Left ventricle myocardium superior (tissue), 1 donor: ENCODE results near the gene PITHD1. TPM values are rescaled to one million over a fixed set of nuclear protein-coding genes. Genes with fewer than 3 reads are reported as not detected.
"Not testable (repeated sequence)": the region's sequence is repeated elsewhere in the genome, so short reads cannot be mapped to it uniquely, and the experiment has no call there.

Source experiments
- ATAC-seq: fragments of 200-7000 bp; cut with Tn5 transposase; one replicate; pipeline ENCODE4 v1.9.1; 2020; ENCODE audit warnings: mild to moderate bottlenecking, moderate library complexity
- DNase-seq: peaks from one replicate; pipeline ENCODE4 v3.0.0-alpha.2; 2020
- intact Hi-C: fragments of 100-400 bp; cut with micrococcal nuclease; formaldehyde crosslinking; loops from one replicate; pipeline ENCODE4 v1.11.0; 2022
- total RNA-seq: library from RNA; stranded (reverse); fragmentation: NEBNext Ultra II Directional; extraction: Animal tissue kit (Norgen Biotek cat#: 25700); gene quantifications from one replicate; pipeline ENCODE4 v1.2.1, GENCODE V29; 2021
- donor health status: DM: no; HTN: yes; CAD: no; lungs with severe emphysema.

PITHD1 gene
- total RNA-seq, 1 donor from 2014 or later, result 44.7 TPM

DNA sequence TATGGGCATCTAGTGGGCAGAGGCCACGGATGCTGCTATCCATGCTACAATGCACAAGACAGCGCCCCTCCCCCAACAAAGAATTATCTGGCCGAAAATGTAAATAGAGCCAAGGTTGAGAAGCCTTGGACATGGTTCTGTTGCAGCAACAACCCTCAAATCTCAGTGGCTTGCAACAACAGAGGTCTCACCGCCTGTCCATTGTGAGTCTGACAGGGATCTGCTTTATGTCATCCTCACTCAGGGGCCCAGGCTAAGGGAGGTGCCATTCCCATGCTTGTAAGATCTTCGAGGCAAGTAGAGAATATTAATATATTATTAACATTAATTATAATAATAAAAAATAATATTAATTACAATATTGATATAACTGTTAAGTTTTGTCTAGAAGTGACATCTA is 9.5 kb upstream of the PITHD1 start:
- ATAC-seq (peak; percentile 70), DNase-seq (no peak)
- intact Hi-C loops, result no loop called here

DNA sequence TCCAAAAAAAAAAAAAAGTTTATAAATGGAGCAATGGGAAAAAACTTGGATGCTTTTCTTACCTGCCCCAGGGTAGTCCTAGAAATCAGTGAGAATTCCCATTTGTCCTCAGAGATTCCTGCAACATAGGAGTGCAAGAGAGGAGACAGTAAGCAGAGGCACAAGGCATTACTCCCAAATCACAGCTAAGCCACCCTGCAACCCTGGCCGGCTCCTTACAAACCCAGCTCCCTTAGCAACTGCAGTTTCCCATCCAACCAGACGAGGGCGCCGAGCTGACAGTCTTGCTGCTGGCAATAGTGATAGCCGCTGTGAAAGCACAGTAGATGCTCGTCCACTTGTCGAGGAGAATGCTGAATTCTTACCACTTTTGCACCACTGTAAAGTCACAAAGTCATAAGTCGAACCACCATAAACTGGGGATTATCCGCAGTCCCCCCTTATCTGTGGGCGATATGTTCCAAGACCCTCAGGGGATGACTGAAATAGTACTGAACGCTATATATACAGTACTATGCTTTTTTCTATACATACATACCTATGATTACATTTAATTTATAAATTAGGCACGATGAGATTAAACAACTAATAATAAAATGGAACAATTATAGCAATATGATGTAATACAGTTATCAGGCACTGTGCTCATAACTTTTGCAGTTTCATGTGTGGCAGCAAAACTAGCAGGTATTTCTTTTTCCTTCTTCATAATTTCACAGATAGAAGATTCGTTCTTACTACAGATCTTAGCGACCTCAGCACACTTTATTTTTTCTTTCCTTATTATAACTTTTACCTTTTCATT is 6.0 kb upstream of the PITHD1 start:
- intact Hi-C loops, result no loop called here
- ATAC-seq (peak; percentile 78), DNase-seq (peak; percentile 90)

DNA sequence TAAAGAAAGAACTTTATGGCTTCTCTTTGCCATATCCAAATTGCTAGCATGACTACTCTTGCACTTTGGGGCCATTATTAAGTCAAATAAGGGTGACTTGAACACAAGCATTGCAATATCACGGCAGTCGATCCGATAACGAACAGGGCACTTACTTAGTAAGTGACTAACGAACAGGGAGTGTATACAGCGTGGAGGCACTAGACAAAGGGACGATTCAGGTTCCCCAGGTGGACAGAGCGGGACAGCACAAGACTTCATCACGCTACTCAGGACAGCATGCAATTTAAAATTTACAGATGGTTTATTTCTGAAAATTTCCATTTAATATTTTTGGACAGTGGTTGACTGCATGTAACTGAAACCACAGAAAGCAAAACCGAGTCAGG is 5.4 kb upstream of the PITHD1 start:
- intact Hi-C loops, result no loop called here
- no peak for ATAC-seq
- DNase-seq, result no peak

GRCh38 chr1:23774174-23774880 is 3.9 kb upstream of the PITHD1 start:
- ATAC-seq (no peak), DNase-seq (no peak)
- intact Hi-C loops, result no loop called here

GRCh38 chr1:23776217-23776616 is 2.0 kb upstream of the PITHD1 start:
- ATAC-seq, result no peak
- DNase-seq, result no peak
- intact Hi-C loops, result no loop called here

DNA sequence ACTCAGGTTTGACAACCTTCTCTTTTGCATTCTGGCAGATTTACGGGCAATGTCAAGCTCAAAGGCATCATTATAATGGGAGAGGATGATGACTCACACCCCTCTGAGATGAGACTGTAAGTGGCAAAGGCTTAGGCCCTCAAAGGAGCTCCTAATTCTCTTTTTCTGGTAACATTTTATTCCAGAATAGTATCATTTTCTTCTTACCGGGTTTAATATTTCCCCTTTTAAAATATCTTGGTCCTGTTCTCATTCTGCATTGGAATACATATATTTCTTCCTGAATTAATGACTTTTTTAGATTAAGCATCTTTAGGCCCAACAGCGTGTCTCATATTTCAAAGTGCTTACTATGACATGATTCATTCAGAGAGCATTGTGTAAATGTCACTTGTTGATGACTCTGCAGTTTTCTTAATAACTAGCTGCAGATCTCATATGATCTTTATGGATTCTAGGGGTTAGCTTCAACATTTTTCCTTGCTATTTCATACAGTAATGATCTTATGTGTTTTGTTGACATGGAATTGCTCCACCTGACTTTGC is 1.7 kb downstream of the PITHD1 start:
- intact Hi-C loops, result no loop called here
- ATAC-seq (no peak), DNase-seq (no peak)

GRCh38 chr1:23783141-23783540 is 4.9 kb downstream of the PITHD1 start:
- intact Hi-C loops, DNase-seq, ATAC-seq: not testable (repeated sequence)

DNA sequence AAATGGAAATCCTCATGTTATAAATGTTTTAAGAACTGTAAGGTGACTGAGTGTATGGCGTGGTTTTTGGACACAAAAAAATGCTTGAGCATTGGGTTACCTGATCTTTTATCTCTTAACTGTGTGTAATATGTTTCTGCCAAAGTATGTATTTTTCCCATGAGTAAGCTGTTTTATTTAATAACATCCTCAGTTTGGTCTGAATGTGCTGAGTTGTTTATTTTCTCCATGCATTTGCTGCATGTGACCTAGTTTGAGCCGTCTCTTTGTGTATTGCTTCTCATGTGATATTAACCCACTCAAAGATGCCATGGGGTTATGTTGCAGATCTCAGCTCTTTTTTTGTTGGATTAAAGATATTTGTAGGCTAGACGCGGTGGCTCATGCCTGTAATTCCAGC is 6.6 kb downstream of the PITHD1 start:
- DNase-seq (no peak), ATAC-seq (no peak)
- intact Hi-C loops, result no loop called here

DNA sequence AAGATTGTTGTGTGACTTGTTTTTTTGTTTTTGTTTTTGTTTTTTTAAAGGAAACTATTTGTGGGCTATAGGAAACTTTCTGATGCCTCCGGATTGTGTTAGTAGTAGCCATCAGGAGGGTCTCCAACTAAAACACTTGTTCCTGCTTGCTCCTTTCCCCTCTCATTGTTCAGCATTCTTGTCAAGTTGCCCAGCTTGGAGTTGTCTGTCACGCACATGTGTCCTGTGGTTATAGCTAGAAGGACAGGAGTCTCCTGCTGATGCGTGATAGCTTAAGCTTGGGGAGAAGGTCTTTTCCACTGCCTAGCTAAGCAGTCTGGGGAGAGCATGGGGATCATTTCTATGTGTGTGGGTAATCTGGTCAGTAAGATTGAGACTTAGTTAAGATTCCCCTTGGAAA is 9.5 kb downstream of the PITHD1 start:
- intact Hi-C loops, result no loop called here
- no peak for DNase-seq

DNA sequence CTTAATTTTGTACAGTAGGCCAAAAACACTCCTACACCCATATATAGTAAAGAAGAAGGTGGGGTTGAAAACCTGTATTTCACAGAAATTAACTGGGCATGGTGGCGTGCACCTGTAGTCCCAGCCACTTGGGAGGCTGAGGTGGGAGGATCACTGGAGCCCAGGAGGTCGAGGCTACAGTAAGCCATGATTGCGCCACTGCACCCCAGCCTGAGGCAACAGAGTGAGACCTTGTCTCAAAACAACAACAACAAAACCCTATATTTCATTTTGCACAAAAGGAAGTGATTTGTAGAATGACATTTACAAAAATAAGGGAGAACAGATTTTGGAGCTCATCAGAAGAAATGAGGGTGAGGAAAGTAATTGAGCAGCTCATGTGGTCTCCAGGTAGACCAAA is 10.5 kb downstream of the PITHD1 start:
- ATAC-seq (no peak), DNase-seq (no peak)
- intact Hi-C loops, result no loop called here

More for the DNA sequence above, 9.5 kb downstream of the PITHD1 start:
- ATAC-seq, result no peak

DNA sequence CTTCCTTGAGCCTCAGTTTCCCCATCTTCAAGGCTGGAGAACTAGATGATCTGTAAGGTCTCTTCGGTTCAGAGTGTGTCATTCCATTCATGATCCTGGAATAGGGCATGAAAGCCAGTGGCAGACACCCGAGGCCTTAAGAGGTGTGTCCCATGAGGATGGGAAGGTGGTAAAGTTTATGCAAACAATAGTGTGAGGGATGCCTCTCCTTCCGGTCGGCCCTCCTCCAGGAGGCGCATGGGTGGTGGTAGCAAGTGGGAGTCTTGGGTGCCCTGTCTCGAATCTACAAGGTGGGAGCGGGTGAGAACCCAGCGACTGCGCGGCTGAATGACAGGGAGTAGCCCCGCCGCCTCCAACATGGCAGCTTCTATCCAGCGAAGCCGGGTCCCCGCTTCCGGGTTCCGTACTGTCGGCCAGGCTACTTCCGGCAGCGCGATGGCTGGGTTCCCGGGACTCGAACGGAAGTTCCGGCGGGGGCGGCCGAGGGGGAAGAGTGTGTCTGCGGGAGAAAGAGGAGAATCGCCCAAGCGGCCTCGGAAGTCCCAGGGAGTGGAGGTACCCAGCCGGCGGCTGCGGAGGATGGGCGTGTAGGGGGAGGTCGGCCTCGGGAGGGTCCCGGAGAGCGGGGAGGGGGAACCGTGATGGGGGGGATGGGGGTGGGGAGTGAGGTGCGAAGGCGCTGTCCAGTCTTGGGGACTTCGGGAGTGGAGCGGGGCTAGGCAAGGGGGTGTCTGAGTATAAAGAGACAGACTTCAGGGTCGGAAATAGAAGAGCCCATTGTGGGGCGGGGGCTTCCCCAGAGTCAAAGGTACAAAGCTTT is 12.7 kb downstream of the PITHD1 start, which contains the start of gene LYPLA2:
Gene LYPLA2, plus strand, starts transcription at position 450 of the 820 bp plus-strand sequence. CDS start 1,538 bp downstream, outside the sequence.
- intact Hi-C loops, result no loop called here
- peak; percentile 97 for DNase-seq
- peak; percentile 92 for ATAC-seq

DNA sequence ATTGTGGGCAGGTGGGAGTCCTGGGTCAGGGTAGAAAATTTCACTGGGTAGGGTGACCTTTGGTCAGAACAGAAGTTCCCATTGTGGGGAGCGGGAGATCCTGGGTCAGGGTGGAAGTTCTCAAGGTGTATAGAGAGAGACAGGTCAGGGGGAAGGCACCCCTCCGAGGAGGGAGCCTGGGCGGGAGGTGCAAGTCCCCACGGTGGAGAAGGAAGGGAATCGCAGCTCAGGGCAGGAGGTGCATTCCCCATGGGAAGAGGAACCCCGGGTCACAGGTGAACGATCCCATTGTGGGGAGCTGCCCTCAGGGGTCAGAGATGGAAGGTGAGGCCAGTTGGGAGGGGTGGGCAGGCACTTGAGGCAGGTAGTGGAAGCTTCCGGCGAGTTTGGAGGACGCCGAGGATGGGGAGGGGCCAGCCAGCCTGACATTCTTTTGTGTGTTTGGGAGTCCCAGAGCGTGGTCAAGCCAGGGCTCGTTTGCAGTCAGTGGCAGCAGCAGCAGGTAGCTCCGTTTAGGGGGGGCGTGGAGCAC is 13.4 kb downstream of the PITHD1 start:
- intact Hi-C loops, result no loop called here
- ATAC-seq (peak; percentile 4), DNase-seq (no peak)

DNA sequence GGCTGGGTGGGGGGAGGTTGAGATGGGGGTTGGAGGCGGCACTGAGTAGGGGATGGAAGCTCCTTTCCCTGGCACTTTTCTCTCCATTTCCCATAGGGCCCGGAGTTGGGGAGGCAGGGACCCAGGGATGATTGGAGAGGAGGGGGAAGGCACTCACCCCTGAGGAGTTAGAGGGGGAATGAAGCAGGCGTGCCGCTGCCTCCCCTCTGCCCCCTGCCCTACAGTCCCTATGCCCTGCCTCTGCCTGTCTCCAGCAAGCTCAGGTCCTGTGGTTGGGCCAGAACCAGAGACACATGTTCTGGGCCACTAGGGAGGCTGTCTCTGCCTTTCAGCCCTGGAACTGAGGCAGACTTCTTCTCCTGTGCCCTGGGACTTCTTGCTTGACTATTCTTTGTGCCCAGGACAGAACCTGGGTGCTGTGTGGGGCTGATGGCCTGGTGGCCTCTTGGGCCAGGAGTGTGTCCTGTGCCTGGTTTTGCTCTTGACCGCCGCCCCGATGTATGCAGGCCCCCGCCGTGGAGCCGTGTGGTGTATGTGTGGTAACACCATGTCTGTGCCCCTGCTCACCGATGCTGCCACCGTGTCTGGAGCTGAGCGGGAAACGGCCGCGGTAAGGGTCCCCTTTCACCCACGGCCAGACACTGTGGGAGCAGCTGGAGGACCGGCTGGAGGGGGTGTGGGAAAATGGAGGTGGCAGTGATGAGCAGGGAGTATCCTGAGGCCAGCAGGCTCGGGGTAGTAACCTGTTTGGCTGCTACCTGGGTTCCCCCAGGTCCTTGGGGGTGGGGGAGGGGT is 14.1 kb downstream of the PITHD1 start:
- no peak for DNase-seq
- ATAC-seq, result no peak
- intact Hi-C loops, result no loop called here

DNA sequence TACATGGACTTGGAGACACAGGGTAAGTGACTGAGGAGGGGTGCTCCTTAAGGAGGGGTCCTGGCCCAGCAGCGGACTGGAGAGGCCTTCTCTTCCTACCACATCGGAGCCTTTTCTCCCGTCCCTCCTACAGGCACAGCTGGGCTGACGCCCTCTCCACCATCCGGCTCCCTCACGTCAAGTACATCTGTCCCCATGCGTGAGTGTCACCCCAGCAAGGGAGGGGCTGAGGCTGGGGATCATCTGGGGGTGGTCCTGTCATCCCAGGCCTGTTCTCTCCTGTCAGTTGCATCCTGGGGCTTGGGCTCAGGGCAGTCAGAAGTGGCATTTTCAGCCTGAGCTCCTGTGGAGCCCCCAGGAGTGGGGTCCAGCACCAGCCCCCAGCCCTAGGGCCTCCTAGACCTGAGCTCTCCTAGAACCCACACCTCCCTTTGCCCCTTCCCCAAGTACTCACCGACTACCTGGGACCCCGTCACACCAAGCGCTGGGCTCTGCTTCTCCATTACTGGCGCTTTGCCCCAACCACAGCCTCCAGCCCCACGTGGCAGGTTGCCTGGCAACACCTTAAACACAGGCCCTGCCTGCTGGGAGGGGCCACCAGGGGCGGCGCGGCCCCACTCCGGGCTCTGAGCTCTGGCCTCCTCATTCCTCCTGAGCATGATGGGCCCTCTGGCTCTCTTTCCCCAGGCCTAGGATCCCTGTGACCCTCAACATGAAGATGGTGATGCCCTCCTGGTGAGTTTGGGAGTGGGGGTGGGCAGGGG is 15.0 kb downstream of the PITHD1 start:
- ATAC-seq, result peak; percentile 6

DNA sequence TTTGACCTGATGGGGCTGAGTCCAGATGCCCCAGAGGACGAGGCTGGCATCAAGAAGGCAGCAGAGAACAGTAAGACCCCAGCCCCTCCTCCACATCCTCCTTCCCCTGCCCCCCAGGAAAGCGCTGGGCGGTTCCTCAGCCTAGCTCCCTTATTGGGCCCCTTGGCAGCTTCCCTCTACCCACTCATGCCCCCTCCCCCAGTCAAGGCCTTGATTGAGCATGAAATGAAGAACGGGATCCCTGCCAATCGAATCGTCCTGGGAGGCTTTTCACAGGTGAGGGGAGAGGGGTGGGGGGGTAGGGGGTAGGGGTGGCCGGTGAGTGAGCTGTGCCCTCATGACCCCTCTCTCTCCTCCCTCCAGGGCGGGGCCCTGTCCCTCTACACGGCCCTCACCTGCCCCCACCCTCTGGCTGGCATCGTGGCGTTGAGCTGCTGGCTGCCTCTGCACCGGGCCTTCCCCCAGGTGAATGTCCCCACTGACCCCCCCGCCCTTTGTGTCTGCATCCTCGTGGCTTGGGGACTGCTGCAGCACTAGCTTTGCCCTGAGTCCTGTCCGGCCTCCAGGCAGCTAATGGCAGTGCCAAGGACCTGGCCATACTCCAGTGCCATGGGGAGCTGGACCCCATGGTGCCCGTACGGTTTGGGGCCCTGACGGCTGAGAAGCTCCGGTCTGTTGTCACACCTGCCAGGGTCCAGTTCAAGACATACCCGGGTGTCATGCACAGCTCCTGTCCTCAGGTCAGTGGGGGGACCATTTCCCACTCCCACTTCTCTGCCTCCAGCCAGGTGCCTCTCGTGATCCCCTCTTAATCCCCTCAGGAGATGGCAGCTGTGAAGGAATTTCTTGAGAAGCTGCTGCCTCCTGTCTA is 15.9 kb downstream of the PITHD1 start:
- no peak for ATAC-seq
- intact Hi-C loops, result no loop called here
- no peak for DNase-seq

More for the DNA sequence above, 15.0 kb downstream of the PITHD1 start:
- peak; percentile 60 for DNase-seq
- intact Hi-C loops, result no loop called here

GRCh38 chr1:23794732-23795182 is 16.5 kb downstream of the PITHD1 start:
- DNase-seq, intact Hi-C loops, ATAC-seq: not testable (repeated sequence)
